ENCODE measurements around the gene HOXA2.

GRCh38 chr7:27064661-27065060 is 37.8 kb downstream of the HOXA2 start:
- no peak for TF ChIP-seq EZH2 (IDR thresholded peaks at IDR 0.05; ENCODE audit: borderline replicate concordance, low read depth, low read length, poor library complexity, severe bottlenecking)
- TF ChIP-seq CTCF (conservative IDR thresholded peaks at IDR 0.05; ENCODE audit: low read depth, low read length): no peak
